GM18526 (cell line): Measurements from ENCODE around the gene ARMC2.

Experiments used
- POLR2A ChIP-seq: IDR thresholded peaks from 3 replicates; pipeline ENCODE4 v1.6.1; 2011; ENCODE audit not compliant: insufficient read length; ENCODE audit errors: extremely low read depth

Gene ARMC2

DNA sequence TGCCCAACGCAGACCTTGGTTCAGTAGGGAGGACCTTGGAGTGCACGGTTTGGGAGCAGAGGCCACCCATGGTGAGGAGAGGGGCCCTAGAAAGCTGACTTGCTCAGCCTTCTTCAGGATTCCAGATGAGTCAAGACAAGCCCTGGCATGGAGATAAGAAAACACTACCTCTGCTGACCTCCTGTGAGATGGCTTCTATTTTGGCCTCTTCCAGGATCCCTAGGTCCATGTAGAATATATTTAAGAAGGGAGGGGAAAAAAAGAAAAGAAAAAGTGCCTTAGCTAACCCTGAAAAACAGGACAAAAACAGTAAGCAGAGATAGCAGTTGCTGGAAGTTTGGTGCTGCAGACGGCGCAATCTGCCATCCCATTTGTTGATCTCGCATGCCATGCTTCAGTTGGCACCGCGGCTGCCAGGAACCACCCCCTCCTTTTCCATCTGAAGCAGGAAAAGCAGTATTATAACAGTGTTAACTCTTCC lies 100.0 kb downstream of the ARMC2 start:
- TF ChIP-seq POLR2A = no peak

DNA sequence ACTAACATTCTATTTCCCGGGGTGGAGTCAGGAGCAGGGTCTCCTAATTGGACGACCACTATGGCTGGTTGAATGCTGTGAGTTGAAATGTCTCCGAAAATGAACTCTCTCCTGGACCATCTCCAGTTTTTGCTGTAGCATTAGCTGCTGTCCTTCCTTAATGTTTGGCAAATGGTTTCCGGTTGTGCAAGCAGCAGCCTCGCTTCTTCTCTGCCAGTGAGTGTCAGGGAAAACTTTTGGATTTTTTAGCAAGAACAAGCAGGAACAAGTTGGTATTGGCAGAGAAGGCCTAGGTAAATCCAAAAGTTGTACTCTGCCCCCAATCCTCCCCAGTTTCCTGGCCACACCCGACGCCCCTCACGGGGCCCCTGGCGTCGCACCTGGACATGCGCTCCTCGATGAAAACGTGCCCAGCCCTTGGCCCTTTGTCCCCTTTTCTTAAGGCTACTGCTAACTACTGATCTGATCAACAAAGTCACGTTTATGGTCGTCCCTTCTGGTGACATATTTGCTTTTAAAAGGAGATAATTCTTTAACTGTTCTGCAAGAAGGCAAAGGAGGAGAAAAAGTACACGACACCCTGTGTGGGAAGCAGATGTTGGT lies 103.2 kb downstream of the ARMC2 start:
- TF ChIP-seq POLR2A = no peak

DNA sequence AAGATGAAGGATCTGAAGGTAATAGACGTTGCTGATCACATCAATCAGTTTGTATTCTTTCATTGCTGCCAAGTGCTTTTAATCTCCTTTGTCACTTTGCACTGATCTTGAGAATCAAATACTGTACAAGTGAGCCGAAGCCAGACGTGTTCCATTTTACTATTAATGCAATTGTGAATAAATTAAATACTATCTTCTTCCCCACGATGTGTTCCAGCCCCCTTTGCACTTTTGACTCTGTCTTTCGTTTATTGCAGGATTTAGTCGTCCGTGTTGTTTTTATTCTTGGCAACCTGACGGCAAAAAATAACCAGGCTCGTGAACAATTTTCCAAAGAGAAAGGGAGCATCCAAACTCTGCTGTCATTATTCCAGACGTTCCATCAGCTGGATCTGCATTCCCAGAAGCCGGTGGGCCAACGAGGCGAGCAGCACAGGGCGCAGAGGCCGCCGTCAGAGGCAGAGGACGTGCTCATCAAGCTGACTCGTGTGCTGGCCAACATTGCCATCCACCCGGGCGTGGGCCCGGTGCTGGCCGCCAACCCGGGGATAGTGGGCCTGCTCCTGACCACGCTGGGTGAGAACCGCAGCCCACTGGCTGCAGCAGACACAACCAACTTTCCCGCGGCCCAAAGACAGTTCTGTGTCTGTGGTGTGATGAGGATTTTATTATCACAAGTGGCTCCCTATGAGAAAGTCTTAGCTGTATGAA lies 104.7 kb downstream of the ARMC2 start:
- no peak for TF ChIP-seq POLR2A

DNA sequence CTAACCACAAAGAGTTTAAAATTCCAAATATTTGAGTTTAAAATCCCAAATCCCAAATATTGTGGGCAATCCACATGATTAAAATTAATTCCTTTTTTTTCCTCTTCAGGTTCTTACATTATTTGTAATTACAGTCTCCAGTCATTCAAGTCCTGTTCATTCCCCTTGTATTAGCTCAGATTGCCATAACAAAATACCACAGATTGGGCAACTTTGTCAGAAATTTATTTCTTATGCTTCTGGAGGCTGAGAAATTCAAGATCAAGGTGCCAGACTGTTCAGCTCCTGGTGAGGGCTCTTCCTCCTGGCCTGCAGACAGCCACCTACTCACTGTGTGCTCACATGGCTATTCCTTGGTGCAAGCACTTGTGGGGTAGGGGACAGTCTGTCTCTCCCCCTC lies 105.5 kb downstream of the ARMC2 start:
- TF ChIP-seq POLR2A = no peak

DNA sequence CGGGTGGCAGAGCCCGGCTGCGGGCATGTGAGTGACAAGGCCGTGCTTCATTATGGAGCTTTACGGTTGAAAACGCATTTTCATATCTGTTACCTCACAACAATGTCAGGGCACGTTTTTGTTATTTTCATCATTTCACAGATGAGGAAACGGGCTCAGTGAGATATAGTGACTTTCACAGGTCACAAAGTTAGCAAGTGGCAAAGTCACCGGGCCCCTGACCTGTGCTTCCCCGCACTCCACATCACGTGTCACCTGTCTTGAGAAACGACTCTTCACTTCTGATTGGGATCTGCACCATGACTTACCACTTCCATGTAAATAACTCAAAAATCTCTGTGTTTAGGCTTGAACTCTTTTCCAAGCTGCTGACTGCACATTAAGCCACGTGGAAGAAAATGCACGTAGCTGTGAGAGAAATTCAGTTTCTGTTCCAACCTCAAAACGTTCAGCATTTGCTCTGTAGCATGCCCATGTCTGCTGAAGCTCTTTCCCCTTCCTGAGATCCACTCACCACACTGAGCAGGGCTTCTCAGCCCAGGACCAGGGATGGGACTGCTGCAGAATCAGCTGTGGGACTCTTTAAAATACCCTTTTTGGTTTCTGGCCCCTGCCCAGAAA lies 107.2 kb downstream of the ARMC2 start:
- TF ChIP-seq POLR2A = no peak

DNA sequence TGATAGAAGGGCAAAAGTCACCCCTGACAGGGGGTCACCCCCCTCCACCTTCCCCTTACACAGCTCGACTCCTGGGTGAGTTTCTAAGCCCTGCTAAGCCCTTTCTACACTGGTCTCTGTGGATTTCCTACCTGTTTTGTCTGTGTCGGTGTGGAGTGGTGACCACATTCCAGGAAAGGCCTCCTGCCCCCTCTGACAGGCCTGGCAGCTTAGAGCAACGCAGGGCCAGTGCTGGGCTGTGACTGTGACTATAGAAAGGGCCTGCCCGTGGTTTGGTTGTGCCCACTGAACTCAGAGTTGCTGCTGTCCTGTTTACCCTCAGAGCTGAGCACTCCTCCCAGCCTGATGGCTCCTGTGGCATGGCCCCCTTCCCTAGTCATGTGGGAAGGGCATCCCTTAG lies 109.0 kb downstream of the ARMC2 start:
- TF ChIP-seq POLR2A = no peak

DNA sequence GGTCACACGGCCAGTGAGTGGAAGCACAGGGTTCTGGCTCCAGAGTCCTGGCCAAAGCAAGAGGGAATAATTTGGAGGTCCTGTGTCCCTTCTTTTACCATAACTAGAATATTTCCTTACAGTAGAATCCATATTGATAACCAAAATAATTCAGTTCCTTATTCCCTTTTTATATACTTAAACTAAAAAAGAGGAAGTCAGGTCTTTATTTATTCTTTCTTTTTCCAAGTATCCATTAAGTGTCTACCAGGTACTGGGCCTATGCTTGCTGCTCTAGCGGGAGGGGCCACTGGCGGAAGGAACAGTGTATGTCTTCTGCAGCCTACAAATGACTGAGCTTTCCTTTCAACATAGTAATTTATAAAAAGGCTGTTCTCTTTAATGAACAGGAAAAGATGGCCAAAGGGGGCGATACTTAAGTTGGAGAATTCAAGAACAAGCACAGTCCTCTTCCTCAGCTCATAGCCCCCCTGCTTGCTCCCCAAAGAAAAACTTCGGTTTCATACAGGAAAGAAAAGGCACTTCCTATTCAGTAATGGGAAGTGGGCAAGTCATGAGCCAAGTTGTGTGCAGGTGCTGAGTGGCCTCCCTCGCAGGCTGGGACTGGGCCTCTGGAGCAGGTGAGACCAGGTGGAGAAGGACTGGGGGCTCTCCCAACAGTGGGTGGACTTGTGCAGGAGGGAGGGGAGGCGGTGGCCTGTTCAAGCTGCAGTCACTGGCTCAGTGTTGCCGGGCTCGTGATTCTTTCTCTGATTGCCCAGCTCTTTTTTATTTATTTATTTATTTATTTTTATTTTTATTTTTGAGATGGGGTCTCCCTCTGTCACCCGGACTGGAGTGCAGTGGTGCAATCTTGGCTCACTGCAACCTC lies 110.9 kb downstream of the ARMC2 start:
- TF ChIP-seq POLR2A = no peak

DNA sequence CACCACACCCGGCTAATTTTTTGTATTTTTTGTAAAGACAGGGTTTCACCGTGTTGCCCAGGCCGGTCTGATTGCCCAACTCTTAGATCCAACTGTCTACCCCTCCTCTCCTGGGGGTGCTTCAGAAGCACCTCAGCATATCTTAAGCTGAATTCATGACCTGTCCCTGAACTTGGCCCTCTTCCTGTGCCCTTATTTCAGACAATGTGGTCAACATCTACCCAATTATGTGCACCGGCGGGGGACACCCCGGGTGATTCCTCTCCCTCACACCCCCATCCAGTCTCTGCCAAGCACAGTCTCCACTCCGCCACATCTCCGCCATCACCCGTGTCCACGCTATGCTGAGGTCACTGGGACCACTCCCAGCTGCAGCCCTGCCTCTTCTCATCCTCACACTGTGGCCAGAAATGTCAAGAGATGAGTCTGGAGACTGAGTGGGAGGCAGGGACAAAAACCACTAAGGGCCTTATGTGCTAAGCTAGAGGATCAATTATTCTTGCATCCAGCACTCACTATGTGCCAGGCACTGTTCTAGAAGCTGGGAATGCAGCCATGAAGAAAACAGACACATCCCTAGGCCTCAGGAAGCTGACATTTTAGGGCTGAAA lies 111.9 kb downstream of the ARMC2 start:
- no peak for TF ChIP-seq POLR2A

DNA sequence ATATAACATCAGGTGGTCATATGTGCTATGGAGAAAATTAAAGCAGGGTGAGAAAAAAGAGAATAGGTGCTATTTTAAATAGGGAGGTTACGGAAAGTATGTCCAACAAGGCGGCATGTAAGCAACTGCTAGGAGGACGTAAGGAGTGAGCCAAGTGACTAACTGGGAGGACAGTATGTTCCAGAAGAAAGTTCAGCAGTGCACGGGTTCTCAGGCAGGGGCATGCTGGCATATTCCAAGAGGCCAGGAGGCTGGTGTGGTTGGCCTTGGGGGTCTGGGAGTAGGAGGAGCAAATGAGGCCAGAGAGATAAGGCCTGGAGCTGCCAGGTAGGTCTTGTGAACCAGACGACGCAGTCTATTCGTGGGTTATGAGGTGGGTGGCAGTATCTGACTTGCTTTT lies 112.4 kb downstream of the ARMC2 start:
- no peak for TF ChIP-seq POLR2A

DNA sequence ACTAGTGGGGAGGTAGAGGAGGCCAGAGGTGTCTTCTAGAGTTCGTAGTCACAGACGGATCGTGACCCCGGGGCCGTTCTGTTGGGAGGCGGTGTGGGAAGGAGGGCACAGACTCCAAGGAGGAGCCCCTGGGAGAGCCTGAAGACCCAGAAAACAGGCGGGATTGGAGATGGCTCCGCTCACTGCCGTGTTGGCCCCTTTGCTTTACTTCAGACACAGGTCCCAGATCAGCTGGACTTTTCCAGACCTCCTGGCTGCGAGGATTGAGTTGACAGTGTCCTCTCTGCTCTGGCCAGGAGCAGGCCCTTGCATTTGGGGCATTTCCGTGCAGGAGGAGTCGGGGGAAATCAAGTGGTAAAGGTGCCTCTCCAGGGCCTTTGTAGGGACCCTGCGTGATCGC lies 112.9 kb downstream of the ARMC2 start:
- no peak for TF ChIP-seq POLR2A

DNA sequence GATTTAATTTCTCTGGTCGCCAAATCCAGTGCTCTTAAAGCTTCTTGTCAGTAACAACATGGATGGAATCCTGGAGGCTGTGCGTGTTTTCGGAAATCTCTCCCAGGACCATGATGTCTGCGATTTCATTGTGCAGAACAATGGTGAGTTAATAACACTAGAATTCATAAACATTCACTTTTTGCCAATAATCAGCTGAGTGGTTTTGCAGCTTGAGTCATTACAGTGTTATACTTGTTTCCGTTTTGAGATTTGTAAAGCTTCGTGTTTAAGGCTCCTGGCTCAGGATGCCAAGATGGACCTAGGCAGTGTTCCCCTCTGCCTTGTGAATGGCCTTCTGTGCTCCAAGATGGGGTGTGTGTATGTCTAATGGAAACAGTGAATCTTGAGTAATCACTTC lies 113.8 kb downstream of the ARMC2 start:
- no peak for TF ChIP-seq POLR2A

DNA sequence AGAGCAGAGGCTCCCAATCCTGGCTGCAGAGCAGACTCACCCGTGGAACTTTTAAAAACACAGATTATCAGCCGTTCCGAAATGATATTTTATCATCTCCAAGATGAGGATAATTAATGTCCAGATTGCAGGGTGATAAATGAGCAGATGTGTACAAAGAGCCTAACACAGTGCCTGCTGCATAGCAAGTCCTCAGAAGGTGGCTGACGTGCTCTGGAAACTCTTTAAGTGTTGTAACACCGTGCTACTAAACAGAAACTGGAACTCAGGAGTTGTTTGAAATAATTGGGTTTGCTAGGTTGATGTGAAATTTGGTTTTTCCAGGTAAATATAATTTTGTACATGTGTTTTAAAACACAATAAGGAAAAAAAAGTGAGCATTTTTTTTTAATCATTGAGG lies 118.0 kb downstream of the ARMC2 start:
- no peak for TF ChIP-seq POLR2A

DNA sequence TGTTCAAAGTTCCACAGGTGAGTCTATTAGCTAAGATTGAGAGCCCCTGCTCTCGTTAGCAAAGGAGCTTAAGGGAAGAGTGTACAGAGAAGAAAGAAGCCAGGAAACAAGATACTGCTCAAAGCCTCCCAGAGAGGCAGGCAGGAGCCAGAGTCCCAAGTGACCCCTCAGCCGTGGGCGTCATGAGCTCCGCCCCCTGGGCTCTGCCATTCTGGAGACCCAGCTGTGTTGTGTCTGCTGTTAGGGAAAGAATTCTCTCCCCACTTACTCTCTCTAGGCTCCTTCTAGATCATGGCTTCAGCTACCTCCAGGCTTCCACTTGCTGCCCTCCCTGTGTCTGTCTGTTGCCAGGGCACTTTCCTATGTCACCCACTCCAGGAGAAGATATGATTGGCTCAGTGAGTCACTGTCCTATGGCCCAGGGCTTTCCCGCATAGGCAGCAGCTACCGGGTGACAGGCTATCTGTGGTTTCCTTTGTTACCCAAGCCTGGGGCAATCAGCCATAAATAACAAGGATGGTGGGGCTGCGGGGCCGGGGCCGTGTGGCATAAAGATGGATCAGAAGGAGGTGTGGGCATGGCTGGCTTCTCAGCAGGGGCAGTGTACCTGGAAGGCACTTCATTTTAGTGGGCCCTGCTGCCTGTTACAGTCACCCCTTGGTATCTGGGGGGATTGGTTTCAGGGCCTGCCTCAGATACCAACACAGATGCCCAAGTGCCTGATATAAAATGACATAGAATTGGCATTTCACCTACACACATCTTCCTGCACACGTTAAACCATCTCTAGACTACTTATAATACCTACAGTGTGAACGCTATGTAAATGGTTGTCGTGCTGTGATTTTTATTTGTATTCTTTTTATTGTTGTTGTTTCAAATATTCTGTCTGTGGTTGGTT lies 118.9 kb downstream of the ARMC2 start:
- TF ChIP-seq POLR2A = no peak
